Nephron (organoid): ENCODE data around the gene TMEM259.

ENCODE experiments used
- H3K27ac Mint-ChIP-seq, 3 experiments: 2 replicates each; pipeline ENCODE4 v1.8.0; 2020; ENCODE audit warnings: mixed read lengths in 3 of 3, mild to moderate bottlenecking in 2 of 3, moderate library complexity in 1 of 3
- H3K27me3 Mint-ChIP-seq: 2 replicates; pipeline ENCODE4 v1.8.0; 2021; ENCODE audit warnings: low read depth, mild to moderate bottlenecking, moderate library complexity, mixed read lengths
- H3K36me3 Mint-ChIP-seq: 2 replicates; pipeline ENCODE4 v1.8.0; 2020; ENCODE audit warnings: low read depth, mixed read lengths
- H3K4me1 Mint-ChIP-seq: 2 replicates; pipeline ENCODE4 v1.8.0; 2020; ENCODE audit warnings: mixed read lengths
- H3K4me3 Mint-ChIP-seq, 3 experiments: 2 replicates each; pipeline ENCODE4 v1.8.0; 2020; ENCODE audit warnings: mild to moderate bottlenecking in 3 of 3, mixed read lengths in 3 of 3, moderate library complexity in 2 of 3
- H3K9me3 Mint-ChIP-seq: 2 replicates; pipeline ENCODE4 v1.8.0; 2020; ENCODE audit warnings: mixed read lengths
- CTCF ChIP-seq, 3 experiments: fragments of 200-600 bp; sonication (generic); IDR thresholded peaks; one replicate each; pipeline ENCODE4 v1.5.0; 2021; ENCODE audit warnings: antibody characterized with exemption in 3 of 3; ENCODE audit not compliant: unreplicated experiment in 3 of 3

Gene TMEM259

DNA sequence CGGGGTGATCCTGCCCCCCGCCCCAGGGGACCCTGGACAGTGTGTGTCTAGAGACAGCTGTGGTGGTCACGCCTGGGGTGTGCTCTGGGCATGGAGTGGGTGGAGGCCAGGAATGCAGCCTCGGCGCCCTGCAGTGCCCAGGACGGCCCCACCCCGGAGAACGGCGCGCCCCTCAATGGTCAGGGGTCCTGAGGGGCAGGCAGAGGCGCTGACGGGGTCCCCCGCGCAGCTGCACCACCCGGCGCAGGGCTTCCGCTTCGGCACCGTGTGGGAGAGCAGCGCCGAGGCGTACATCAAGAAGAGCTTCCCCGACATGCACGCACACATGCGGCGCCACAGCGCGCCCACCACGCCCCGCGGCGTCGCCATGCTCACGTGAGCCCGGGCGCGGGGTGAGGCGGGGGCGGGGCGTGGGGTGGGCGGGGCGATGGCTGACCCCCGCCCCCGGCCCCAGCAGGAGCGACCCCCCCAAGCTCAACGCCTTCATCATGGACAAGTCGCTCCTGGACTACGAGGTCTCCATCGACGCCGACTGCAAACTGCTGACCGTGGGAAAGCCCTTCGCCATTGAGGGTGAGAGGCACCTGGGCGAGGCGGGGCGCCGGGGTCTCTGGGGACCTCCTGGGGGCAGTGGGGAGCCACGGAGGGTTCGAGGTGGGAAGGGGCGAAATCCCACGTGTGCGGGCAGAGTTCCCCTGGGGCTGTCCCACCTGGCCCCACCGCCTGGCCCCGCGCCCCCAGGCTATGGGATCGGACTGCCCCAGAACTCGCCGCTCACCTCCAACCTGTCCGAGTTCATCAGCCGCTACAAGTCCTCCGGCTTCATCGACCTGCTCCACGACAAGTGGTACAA is 13.3 kb downstream of the TMEM259 start:
- no peak overlapping the region for H3K27ac Mint-ChIP-seq
- no peak overlapping the region for H3K4me3 Mint-ChIP-seq
- peaks cover 9% of the 10 kb centered on the region for H3K27me3 Mint-ChIP-seq
- no peak for TF ChIP-seq CTCF (IDR thresholded peaks at IDR 0.05; ENCODE audit: unreplicated experiment in 3 of 3)
- H3K36me3 Mint-ChIP-seq: peaks cover 3% of the 10 kb centered on the region
- H3K4me1 Mint-ChIP-seq: no peaks in the 10 kb centered on the region
- no peaks in the 10 kb centered on the region for H3K9me3 Mint-ChIP-seq

GRCh38 chr19:1006711-1007398 is 14.1 kb downstream of the TMEM259 start:
- peaks cover 15% of the 10 kb centered on the region for H3K27me3 Mint-ChIP-seq
- TF ChIP-seq CTCF (IDR thresholded peaks at IDR 0.05; ENCODE audit: unreplicated experiment in 3 of 3): no peak
- no peaks in the 10 kb centered on the region for H3K4me1 Mint-ChIP-seq
- H3K36me3 Mint-ChIP-seq: peaks cover 3% of the 10 kb centered on the region
- no peaks in the 10 kb centered on the region for H3K9me3 Mint-ChIP-seq
- H3K27ac Mint-ChIP-seq: no peak overlapping the region
- H3K4me3 Mint-ChIP-seq: no peak overlapping the region

GRCh38 chr19:1004803-1005664 is 15.9 kb downstream of the TMEM259 start:
- Mint-ChIP-seq H3K36me3 (peaks cover 3% of the 10 kb centered on the region), H3K27ac (no peak overlapping the region), H3K4me3 (no peak overlapping the region), H3K4me1 (no peaks in the 10 kb centered on the region), H3K9me3 (no peaks in the 10 kb centered on the region), H3K27me3 (peaks cover 26% of the 10 kb centered on the region)
- TF ChIP-seq CTCF (IDR thresholded peaks at IDR 0.05; ENCODE audit: unreplicated experiment in 3 of 3): no peak

DNA sequence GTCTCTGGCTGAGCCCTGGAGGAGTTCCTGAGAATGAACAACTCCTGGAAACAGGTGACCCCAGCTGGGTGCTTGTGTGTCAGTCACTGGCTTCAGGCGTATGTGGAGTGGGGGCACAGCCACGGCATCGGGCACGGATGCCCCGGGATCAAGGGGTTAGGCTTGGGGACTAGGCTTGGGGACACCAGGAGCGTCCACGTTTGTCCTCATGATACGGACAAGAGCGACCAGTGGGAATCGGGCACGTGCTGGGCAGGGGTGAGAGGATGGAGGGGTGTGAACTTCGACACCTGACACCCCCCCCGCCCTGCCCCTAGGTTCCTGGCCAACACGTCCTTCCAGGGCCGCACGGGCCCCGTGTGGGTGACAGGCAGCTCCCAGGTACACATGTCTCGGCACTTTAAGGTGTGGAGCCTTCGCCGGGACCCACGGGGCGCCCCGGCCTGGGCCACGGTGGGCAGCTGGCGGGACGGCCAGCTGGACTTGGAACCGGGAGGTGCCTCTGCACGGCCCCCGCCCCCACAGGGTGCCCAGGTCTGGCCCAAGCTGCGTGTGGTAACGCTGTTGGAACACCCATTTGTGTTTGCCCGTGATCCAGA is 16.6 kb downstream of the TMEM259 start:
- TF ChIP-seq CTCF (IDR thresholded peaks at IDR 0.05; ENCODE audit: unreplicated experiment in 3 of 3): no peak
- peaks cover 3% of the 10 kb centered on the region for H3K36me3 Mint-ChIP-seq
- H3K9me3 Mint-ChIP-seq: no peaks in the 10 kb centered on the region
- no peak overlapping the region for H3K27ac Mint-ChIP-seq
- H3K4me3 Mint-ChIP-seq: no peak overlapping the region
- peaks cover 33% of the 10 kb centered on the region for H3K27me3 Mint-ChIP-seq
- H3K4me1 Mint-ChIP-seq: peaks cover 1% of the 10 kb centered on the region

GRCh38 chr19:1003283-1003682 is 17.6 kb downstream of the TMEM259 start:
- Mint-ChIP-seq H3K36me3 (peaks cover 3% of the 10 kb centered on the region), H3K27me3 (peaks cover 43% of the 10 kb centered on the region), H3K9me3 (no peaks in the 10 kb centered on the region), H3K4me1 (peaks cover 10% of the 10 kb centered on the region), H3K27ac (no peak overlapping the region), H3K4me3 (no peak overlapping the region)
- TF ChIP-seq CTCF (IDR thresholded peaks at IDR 0.05; ENCODE audit: unreplicated experiment in 3 of 3): no peak
